GM12878 (cell line): ENCODE data around the gene SNED1. TPM values are rescaled to one million over a fixed set of nuclear protein-coding genes. Genes with fewer than 3 reads are reported as not detected.

ENCODE experiments used
- ATAC-seq: fragments of 200-7000 bp; cut with Tn5 transposase; 3 replicates; pipeline ENCODE4 v1.9.1; 2020; ENCODE audit warnings: mild to moderate bottlenecking, moderate library complexity
- BruUV-seq: library from RNA; stranded (reverse); fragments of 400-500 nt; replicated peaks from 2 replicates; lab custom pipeline; 2021; lab: Mats Ljungman, UMichigan
- CTCF ChIA-PET: fragments of 300-600 bp; sonication (Branson Sonifier 250); formaldehyde crosslinking; extraction: SDS; loops from one replicate; lab custom pipeline; 2021; ENCODE audit warnings: inconsistent platforms; lab: Yijun Ruan, JAX
- POLR2A ChIA-PET: fragments of 350-600 bp; formaldehyde crosslinking; extraction: SDS; loops from one replicate; lab custom pipeline; 2021; ENCODE audit warnings: inconsistent platforms; lab: Charles Lee
- RAD21 ChIA-PET: fragments of 300-600 bp; sonication (Branson Sonifier 250); formaldehyde crosslinking; loops from one replicate; lab custom pipeline; 2023; ENCODE audit warnings: antibody characterized with exemption; ENCODE audit not compliant: unreplicated experiment; lab: Charles Lee
- SMC1A ChIA-PET: fragments of 300-600 bp; sonication (Branson Sonifier 250); formaldehyde crosslinking; loops from one replicate; lab custom pipeline; 2023; ENCODE audit not compliant: unreplicated experiment, uncharacterized antibody; lab: Charles Lee
- DNase-seq: peaks from one replicate; pipeline ENCODE4 v3.0.0-alpha.2; 2011; ENCODE audit warnings: low read depth, low spot score
- FAIRE-seq: peaks from 3 replicates; lab custom pipeline; 2011; peaks lifted over from hg19 to GRCh38; lab: Jason Lieb, UNC
- H2AFZ ChIP-seq: 2 replicates; pipeline ENCODE4 v1.6.0; 2011; ENCODE audit warnings: low read depth, low read length, control low read depth; ENCODE audit not compliant: control insufficient read depth
- H3K27ac ChIP-seq: 2 replicates; pipeline ENCODE4 v1.5.1; 2011; ENCODE audit warnings: control low read depth; ENCODE audit not compliant: control insufficient read depth, insufficient read depth
- H3K27me3 ChIP-seq, 2 experiments: replicated peaks in 1 of 2; 2 replicates each; pipeline versions ENCODE4 v1.6.0 to v1.6.1; 2011; ENCODE audit warnings: low read length in 1 of 2; ENCODE audit not compliant: control insufficient read depth in 2 of 2, insufficient read depth in 2 of 2
- H3K36me3 ChIP-seq, 2 experiments: 2 replicates each; pipeline ENCODE4 v1.5.1; 2011; ENCODE audit warnings: low read length in 1 of 2; ENCODE audit not compliant: control insufficient read depth in 2 of 2, insufficient read depth in 2 of 2
- H3K4me1 ChIP-seq: 2 replicates; pipeline ENCODE4 v1.6.1; 2011; ENCODE audit warnings: mild to moderate bottlenecking, low read length, moderate library complexity, mixed read lengths; ENCODE audit not compliant: control insufficient read depth, insufficient read depth
- H3K4me2 ChIP-seq: 2 replicates; pipeline ENCODE4 v1.6.0; 2011; ENCODE audit warnings: control low read depth; ENCODE audit not compliant: control insufficient read depth, insufficient read depth
- H3K4me3 ChIP-seq: fragments of 200-600 bp; sonication (generic); 2 replicates; pipeline ENCODE4 v1.5.1; 2016
- H3K79me2 ChIP-seq: 2 replicates; pipeline ENCODE4 v1.6.0; 2011; ENCODE audit warnings: low read length; ENCODE audit not compliant: control insufficient read depth, insufficient read depth
- H3K9ac ChIP-seq: 2 replicates; pipeline ENCODE4 v1.8.0; 2011; ENCODE audit warnings: low read length, control low read depth, mixed read lengths; ENCODE audit not compliant: control insufficient read depth, insufficient read depth
- H3K9me3 ChIP-seq: replicated peaks from 3 replicates; pipeline ENCODE4 v1.5.1; 2011; ENCODE audit warnings: mild to moderate bottlenecking, low read length; ENCODE audit not compliant: control insufficient read depth, insufficient read depth
- H4K20me1 ChIP-seq: 2 replicates; pipeline ENCODE4 v1.6.0; 2011; ENCODE audit not compliant: control insufficient read depth, insufficient read depth
- FOXM1 ChIP-seq: IDR thresholded peaks from 2 replicates; pipeline ENCODE4 v1.6.1; 2012; ENCODE audit warnings: low read depth, mild to moderate bottlenecking, inconsistent platforms, low read length, moderate library complexity
- NR2C2 ChIP-seq: IDR thresholded peaks from 2 replicates; pipeline ENCODE4 v1.6.1; 2011; ENCODE audit warnings: borderline replicate concordance, low read depth; ENCODE audit not compliant: control insufficient read depth, insufficient read length
- POLR2A ChIP-seq: IDR thresholded peaks from 2 replicates; pipeline ENCODE4 v1.6.1; 2011; ENCODE audit warnings: low read depth, mild to moderate bottlenecking, low read length
- POLR2AphosphoS2 ChIP-seq: IDR thresholded peaks from 2 replicates; pipeline ENCODE4 v1.6.1; 2011; ENCODE audit warnings: low read depth, mild to moderate bottlenecking, low read length, improper control_type of control experiment, moderate library complexity
- WGBS: methylation state at CpG from one replicate; pipeline ENCODE4 v1.1.6; 2016; ENCODE audit warnings: low lambda C conversion rate; ENCODE audit not compliant: insufficient replicate concordance, insufficient coverage; ENCODE audit errors: missing lambda C conversion rate; 5-methylcytosine and 5-hydroxymethylcytosine counted together
- in situ Hi-C: fragments of 300-500 bp; cut with MboI; formaldehyde crosslinking; loops from 9 replicates; pipeline ENCODE4 v1.14.3; 2018; ENCODE audit warnings: mixed read lengths
- intact Hi-C: fragments of 100-400 bp; cut with micrococcal nuclease; formaldehyde crosslinking; loops from one replicate; pipeline ENCODE4 v1.14.2; 2022; ENCODE audit not compliant: unreplicated experiment
- polyA plus RNA-seq, 11 experiments: library from polyadenylated mRNA; depleted of rRNA in 4 of 11; unstranded in 6 of 11; stranded (reverse) in 5 of 11; fragments of >200 nt; fragmentation: Nextera tagmentation in 4 of 11; fragmentation: Illumina TruSeq in 1 of 11; extraction: Ambion mirVana in 4 of 11; extraction: Trizol in 1 of 11; gene quantifications; 1 replicate in 1 of 11; 2 replicates in 10 of 11; pipeline versions ENCODE4 v1.2.1 to v1.2.3, GENCODE V29; 2011 to 2016; ENCODE audit warnings: inconsistent platforms in 2 of 11, missing spikeins in 2 of 11, low read depth in 1 of 11
- total RNA-seq, 4 experiments: library from RNA; depleted of rRNA in 3 of 4; stranded (reverse); fragments of >200 nt in 3 of 4; fragmentation: Illumina TruSeq in 1 of 4; extraction: Trizol in 1 of 4; gene quantifications; 2 replicates each; pipeline versions ENCODE4 v1.2.1 to v1.2.3, GENCODE V29; 2013 to 2021
- TF ChIP-seq, protein P1 (sequence below): fragments of 450-650 bp; conservative IDR thresholded peaks from 2 replicates; pipeline ENCODE4 v1.6.1; 2017; ENCODE audit warnings: mild to moderate bottlenecking, moderate library complexity
- TF ChIP-seq, protein P2 (sequence below): IDR thresholded peaks from 2 replicates; pipeline ENCODE4 v1.6.1; 2011; ENCODE audit warnings: low read depth, mild to moderate bottlenecking, low read length, moderate library complexity, borderline replicate concordance; ENCODE audit errors: extremely low read depth

The SNED1 gene
- total and polyA plus RNA-seq, 10 of the 15 experiments (the other 5 are each of a cell fraction or from before 2014, with no cell fraction given): 0.05 to 8.4 (median 3.0) TPM

DNA sequence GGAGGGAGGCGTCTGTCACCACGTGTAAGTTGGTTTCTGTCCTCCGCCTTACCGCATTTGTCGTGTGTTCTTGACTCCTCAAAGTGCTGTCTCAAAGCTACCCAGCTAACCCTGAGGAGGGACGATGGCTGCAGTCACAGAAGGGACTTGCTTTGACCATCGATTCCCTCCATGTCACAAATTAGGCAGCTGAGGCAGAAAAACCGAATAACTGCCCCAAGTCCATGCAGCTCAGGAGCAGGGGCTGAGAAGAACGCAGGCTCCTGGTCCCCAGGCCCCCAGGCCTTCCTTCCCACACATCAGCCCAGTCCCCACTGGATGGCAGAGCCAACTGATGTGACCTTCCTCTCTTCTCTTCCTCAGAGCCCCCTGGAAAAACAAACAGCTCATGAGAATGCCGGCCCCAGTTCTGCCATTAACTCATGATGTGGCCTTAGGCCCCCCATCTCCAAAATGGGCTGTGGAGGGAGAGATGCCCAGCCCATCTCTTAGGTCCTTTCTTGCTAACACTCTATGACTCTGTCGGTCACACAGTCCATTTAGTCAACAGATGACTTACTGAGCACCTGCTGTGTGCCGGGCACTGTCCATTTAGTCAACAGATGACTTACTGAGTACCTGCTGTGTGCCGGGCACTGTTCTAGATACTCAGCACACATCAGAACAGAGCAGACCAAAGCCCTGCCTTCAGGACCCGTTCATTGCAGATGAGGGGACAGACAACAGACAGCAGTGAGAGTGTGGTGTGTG, 84.1 kb downstream of the SNED1 start:
- Histone ChIP-seq H3K79me2 (no peaks in the 10 kb centered on the region), H3K9me3 (no peaks in the 10 kb centered on the region; the same call in 2 of the 3 replicates), H3K36me3 (peaks cover 3 to 9% of the 10 kb centered on the region in 2 experiments; a peak in 2 of 4 replicates), H3K27me3 (no peaks in the 10 kb centered on the region), H3K4me3 (no peak overlapping the region), H3K27ac (no peak overlapping the region), H2AFZ (no peak overlapping the region), H3K4me1 (peaks cover 4% of the 10 kb centered on the region), H3K4me2 (no peak overlapping the region), H3K9ac (no peak overlapping the region), H4K20me1 (no peaks in the 10 kb centered on the region)
- 78% methylated on average over 14 of the region's 14 CpGs for WGBS
- TF ChIP-seq POLR2A: peak; percentile 42; the same call in 1 of the 2 replicates
- no peak for TF ChIP-seq FOXM1
- CTCF ChIA-PET: no interaction called here
- SMC1A ChIA-PET: no interaction called here
- in situ Hi-C loops (no loop called here), intact Hi-C loops (loop anchor here (10.0 kb wide), 1 partner anchor 62 kb away; the partner anchor contains the start of gene PASK)
- POLR2A ChIA-PET: no interaction called here
- DNase-seq (no peak), ATAC-seq (no peak), FAIRE-seq (no peak)
- RAD21 ChIA-PET: no interaction called here
- no TSS peak for BruUV-seq

DNA sequence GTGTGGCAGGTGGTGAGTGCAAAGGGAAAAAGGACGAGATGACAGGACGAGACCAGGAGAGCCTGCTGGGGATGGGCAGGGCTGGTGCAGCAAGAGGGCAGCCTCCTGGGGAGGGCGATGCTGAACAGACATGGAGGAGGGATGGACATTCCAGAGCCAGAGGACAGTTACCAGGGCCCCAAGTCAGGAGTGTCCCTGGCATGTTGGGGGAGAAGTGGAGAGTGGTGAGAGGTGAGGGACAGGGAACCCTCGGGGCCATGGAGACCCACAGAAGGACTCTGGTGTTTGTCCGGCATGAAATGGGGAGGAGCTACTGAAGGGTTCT, 84.6 kb downstream of the SNED1 start:
- no peak overlapping the region for H3K27ac ChIP-seq
- ChIA-PET CTCF (no interaction called here), SMC1A (no interaction called here)
- no peaks in the 10 kb centered on the region for H3K27me3 ChIP-seq
- FAIRE-seq: no peak
- H4K20me1 ChIP-seq: no peaks in the 10 kb centered on the region
- H3K9me3 ChIP-seq: no peaks in the 10 kb centered on the region; the same call in 2 of the 3 replicates
- 68% methylated on average over 5 of the region's 5 CpGs for whole genome bisulfite sequencing
- no peak overlapping the region for H3K9ac ChIP-seq
- H3K4me3 ChIP-seq: no peak overlapping the region
- TF ChIP-seq, protein P1, sequence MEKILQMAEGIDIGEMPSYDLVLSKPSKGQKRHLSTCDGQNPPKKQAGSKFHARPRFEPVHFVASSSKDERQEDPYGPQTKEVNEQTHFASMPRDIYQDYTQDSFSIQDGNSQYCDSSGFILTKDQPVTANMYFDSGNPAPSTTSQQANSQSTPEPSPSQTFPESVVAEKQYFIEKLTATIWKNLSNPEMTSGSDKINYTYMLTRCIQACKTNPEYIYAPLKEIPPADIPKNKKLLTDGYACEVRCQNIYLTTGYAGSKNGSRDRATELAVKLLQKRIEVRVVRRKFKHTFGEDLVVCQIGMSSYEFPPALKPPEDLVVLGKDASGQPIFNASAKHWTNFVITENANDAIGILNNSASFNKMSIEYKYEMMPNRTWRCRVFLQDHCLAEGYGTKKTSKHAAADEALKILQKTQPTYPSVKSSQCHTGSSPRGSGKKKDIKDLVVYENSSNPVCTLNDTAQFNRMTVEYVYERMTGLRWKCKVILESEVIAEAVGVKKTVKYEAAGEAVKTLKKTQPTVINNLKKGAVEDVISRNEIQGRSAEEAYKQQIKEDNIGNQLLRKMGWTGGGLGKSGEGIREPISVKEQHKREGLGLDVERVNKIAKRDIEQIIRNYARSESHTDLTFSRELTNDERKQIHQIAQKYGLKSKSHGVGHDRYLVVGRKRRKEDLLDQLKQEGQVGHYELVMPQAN: no peak
- TF ChIP-seq, protein P2, sequence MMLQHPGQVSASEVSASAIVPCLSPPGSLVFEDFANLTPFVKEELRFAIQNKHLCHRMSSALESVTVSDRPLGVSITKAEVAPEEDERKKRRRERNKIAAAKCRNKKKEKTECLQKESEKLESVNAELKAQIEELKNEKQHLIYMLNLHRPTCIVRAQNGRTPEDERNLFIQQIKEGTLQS: no peak
- TF ChIP-seq NR2C2: no peak
- 0 out of 2 replicates have a peak, but pooled peaks have one; percentile 34 for TF ChIP-seq POLR2AphosphoS2
- TF ChIP-seq, all 136 proteins: peak for 1
- Histone ChIP-seq H3K79me2 (no peaks in the 10 kb centered on the region), H2AFZ (no peak overlapping the region), H3K4me1 (peaks cover 9% of the 10 kb centered on the region), H3K36me3 (peaks cover 3 to 9% of the 10 kb centered on the region in 2 experiments; a peak in 2 of 4 replicates), H3K4me2 (no peak overlapping the region)
- BruUV-seq: no TSS peak
- in situ Hi-C loops: no loop called here
- no peak for ATAC-seq
- ChIA-PET POLR2A (no interaction called here), RAD21 (no interaction called here)
- DNase-seq: no peak
- intact Hi-C loops: loop anchor here (10.0 kb wide), 1 partner anchor 62 kb away; the partner anchor contains the start of gene PASK
